DMS53 (cell line): ENCODE data around the gene IL1RL1.
A peak's percentile ranks its signal among the peaks of the same experiment; 100 is the strongest.

Source experiments
- DNase-seq: peaks from one replicate; lab custom pipeline; 2025; lab: John Stamatoyannopoulos, UW

The IL1RL1 gene

DNA sequence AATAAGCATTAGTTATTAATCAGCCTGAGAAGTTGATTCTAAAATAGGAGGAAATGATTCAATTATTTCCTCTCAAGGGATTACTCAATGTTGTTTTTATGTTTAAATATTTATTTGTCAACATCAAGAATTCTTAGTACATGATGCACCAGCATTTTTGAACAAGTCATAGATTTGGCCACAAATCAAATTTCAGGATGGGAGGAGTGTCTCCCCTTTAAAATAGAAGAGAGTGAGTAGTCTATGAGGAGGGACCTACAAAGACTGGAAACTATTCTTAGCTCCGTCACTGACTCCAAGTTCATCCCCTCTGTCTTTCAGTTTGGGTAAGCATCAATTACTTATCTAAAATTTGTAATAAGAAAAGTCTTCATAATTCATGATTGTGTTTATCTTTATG, 25.6 kb downstream of the IL1RL1 start:
- no peak for DNase-seq

DNA sequence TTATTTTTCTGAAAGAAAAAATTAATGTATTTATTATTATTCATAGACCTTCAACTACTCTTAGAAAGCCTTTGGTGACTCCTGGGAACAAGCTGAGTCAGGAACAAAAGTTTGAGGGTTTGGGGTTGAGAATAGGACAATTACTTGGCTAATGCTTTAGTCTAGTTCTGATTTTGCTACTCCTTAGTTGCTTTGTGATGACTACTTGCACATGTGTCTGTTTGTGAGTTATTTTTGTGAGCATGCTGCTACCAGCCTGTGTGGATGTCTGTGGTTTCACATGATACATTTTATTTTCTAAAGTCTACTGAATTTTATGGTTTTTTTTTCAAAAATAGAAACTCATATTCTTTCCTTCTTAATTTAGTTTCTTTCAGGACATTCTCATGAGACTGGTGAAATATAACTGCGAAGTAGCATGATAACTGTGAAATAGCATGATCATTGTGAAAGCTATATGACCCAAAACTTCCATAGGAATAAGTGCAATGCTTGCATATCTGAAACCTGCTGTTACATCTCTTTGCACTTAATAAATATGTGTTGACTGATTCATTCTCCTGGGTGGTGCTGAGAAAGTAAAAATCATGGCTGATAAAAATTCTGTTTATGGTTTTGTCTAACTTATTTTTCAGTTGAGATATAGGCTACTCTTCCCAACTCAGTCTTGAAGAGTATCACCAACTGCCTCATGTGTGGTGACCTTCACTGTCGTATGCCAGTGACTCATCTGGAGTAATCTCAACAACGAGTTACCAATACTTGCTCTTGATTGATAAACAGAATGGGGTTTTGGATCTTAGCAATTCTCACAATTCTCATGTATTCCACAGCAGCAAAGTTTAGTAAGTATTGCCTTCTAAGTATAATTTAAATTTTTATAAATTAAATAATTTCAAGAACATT, 26.4 kb downstream of the IL1RL1 start:
- DNase-seq = no peak

DNA sequence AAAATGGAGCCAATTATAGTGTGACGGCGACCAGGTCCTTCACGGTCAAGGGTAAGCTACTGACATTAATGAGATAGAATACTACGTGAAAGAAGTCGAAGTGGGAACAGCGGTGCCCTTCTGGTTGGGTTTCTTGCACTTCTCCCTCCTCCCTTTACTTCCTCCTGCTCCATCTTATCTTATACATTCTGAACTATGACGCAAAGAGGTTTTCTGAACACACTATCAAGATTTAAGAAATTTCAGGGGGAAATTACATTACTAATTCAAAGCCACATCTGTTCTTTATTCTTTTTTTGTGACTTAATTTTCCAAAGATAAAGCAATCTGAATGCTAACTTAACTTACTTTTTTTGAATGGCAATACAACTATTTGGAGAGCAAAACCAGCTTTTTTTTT, 29.4 kb downstream of the IL1RL1 start:
- DNase-seq = no peak

DNA sequence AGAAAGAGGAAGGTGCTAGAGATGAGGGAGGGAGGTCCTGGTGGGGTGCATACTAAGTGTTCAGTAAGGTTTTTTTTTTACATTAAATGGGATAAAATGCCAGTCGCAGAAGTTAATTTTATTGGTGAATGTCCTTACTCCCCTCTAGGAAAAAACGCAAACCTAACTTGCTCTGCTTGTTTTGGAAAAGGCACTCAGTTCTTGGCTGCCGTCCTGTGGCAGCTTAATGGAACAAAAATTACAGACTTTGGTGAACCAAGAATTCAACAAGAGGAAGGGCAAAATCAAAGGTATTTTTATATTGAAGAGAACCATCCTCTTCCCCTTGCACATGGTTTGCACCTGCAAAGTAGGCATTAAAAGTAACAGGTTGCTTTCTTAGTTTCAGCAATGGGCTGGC, 31.5 kb downstream of the IL1RL1 start:
- no peak for DNase-seq

DNA sequence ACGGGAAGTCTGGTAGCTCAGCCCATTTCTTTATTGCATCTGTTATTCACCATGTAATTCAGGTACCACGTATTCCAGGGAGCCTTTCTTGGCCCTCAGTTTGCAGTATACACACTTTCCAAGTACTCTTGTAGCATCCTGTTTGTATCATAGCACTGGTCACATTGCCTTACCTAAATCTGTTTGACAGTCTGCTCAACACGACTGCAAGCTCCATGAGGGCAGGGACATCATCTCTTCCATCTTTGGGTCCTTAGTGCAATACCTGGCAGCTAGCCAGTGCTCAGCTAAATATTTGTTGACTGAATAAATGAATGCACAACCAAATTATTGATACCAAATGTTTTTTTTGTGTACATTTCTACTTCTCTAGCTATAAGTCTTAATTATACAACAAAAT, 33.0 kb downstream of the IL1RL1 start:
- DNase-seq = no peak

DNA sequence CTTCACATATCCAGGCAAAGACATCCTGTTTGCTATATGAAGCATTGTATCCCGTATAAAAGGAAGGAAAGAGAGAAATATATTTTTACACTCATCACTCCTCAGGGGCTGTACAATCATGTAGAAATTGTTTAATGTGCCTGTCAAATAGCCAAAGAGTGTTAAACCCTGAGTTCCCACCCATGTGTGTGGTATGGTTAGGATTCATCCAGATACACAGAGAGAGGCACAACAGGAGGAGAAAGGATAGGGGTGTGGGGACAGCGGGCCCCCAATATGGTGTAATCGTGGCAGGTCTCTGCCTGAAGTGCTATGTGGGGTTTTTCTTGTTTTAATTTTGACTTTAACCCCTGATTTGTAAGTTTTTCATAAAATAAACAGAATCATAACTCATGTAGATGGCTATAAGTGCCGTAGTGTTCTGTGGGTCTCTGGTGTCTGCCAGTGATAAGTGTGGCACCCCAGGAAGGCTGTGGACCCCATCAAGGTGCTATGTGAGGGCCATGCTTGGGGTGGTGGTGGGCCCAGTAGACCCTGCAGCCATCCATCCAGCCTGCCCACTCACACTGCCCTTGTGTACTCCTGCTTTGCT, 34.1 kb downstream of the IL1RL1 start:
- DNase-seq = no peak

DNA sequence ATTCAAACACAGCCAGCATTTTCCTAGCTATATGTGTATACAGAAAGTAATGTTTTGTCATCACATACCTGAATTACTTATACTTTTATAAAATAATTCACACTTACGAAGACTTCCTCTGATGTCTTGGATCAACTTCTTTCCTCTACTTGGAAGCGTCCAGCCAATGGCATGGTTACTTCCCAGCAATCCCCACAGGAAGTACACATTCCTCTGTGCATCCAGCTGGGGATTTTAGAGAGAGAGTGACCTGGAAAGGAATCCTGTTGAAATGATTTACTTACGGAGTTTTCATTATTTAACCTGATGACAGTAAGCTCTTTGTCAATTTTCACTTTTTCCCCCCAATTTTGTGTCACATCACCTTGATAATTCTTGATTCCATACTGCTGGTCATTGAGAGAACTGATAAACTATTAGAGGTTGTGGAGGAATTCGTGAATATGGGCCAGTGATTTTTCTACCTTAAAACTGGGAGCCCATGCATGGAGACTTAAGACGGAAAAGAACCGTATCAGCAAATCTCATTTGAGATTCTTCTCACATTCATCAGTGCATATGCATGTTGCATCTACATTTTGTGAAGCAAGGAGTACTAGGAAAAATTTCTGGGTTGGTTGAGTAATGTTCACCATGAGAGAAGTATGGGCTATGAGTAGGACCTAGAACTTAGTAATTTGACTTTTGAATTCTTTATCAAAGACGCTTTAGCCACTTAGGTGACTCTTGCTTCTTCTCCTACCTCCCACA, 35.2 kb downstream of the IL1RL1 start:
- DNase-seq = no peak

DNA sequence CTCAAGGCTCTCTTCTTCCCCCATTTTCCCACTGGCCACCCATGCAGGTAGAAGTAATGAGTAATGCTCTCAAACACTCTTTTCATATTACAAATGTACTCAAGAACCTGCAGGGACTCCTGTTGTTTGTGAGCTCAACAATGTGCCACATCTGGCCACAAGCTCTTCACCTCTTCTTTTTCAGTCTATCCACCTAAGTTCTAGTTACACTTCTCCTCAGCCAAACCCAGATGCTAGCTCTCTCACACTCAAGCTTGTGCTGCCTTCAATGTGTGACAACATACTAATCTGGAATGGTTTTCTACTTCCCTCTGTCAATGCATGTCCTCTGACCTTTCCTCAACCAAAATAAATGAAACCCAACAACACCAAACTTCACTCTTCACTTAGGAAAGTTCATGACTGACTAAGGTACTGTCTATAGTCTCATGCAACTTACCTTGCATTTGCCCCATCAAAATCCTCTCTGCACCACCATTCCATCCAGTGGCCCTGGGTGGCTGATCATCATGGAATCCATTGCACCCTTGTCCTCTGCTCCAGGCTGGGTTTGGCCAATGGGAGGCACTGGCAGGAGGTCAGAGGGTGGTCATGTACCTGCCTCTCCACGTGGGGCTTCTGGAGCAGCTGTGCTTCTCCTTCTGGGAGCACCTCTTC, 38.9 kb downstream of the IL1RL1 start:
- no peak for DNase-seq

DNA sequence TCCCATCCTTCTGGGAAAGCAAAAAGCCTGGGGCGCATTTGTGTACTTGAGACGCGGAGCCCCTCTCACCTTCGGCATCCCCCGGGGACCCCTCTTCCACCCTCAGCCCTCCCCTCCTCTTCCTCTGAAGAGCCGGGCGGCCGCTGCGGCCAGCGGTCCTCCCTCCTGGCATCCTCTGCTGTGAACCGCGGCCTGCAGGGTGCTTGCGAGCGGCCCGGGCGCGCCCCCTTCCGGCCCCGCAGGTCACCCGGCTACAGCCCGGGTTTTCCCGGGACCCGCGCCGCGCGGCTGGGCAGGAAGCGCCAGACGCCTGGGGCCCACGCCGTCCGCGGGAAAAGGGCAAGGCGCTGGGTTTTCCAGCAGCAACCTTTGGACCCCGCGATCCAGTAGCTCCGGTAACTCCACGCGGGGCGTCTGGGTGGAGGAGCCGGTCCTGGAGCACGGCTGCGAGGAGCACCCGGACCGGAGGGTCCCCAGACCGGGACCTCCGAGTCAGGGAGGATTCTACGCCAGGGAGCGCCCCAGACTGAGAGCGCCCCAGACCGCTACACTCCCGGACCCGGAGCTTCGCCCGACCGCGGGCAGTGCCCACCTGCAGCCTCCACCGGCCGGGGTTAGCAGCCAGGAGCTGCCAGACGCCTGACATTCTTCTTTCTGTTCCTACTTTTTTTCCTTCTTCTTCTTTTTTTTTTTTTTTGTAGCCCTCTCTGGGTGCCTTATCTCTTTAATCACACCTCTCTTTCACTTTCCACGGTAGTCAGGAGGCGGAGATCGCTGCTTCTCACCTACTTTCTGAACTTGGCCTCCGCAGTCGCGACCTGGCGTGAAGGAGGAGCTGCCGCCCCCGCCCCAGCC, 44.4 kb downstream of the IL1RL1 start, which contains the start of gene IL18R1:
IL18R1 (plus strand) TSS at position 271 of the 855 bp plus-strand sequence. CDS start 6,865 bp downstream, outside the sequence.
- DNase-seq = peak; percentile 95

DNA sequence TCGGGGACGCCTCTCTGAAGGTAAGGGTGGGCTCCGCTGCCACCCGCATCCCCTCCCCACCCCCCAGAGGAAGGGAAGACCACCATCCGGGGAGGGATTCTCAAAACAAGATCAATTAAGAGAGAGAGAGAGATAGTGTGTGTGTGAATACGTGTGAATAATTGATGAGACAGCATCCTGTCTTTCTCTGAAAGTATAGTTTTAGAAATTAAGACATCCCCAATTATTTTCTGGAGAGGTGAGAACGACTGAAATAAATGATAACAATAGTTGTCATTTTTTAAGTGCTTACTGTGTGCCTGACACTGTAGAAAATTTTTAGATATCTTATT, 45.0 kb downstream of the IL1RL1 start:
- DNase-seq = no peak

DNA sequence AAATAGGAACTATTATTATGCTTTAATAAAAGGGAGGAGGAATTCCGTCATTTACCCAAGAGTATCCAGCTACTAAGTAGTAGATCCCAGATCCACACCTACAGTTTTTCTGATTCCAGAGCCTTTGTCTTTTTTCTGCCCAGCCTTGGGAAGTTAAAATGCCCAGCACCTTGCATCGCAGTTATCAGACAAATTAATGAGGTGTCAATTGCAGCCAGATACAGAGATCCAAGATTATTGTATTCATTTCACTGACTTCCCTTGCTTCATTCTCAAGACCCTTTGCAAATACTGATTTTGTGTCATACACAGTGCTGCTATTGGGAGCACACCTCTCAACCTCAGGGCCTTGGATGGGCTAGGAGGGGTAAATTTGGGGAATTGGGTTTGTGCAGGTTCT, 45.4 kb downstream of the IL1RL1 start:
- DNase-seq = no peak

DNA sequence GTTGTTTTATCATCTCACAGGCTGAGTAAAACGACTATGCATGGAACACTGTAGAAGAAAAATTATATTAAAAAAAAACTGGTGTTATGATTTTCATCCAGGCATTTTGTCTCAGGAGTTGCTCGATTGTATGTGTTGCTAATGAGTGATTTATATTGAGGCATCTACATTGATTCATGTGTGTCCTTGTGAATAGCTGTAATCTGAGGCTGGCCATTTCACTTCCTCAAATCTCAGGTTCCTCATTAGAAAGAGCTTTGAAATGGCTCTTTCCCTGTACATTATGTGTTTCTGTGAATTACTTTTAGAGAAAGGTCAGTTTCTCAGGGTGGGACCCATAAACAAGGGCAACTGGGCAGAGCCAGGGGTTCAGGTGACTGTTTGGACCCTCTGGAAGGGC, 46.6 kb downstream of the IL1RL1 start:
- DNase-seq = no peak

DNA sequence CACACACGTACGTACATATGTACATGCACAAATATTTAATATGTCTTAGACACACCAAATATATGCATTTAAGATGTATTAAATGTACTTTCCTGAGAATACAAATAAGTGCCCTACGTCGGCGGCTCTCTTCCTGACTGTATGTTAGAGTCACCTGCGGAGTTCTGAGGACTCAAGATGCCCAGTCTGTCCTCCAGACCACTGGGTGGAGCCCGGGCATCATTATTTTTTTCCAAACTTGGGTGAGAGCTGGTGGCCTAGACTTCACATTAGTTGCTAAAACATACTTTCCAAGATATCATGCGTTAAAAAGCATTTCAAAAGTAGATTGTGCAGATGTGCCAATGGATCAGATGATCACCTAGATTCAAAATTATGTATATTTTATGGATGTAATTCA, 47.1 kb downstream of the IL1RL1 start:
- no peak for DNase-seq

DNA sequence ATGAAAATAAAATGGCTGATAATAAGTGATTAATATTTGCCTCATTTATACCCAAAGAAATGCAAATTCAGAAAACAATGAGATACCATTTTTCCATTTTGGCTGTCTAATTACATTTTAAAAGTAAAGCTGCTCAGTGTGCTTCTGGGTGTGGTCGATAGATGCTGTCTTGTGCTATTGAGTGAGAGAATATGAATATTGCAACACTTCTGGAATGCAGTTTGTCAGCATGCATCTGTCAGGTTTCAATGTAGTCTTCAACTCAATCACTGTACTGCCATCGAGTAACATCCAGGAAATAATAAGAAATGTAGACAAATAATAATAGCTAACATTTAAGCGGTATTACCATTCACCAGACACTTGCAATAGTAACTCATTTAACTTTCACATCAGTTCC, 48.2 kb downstream of the IL1RL1 start:
- no peak for DNase-seq

DNA sequence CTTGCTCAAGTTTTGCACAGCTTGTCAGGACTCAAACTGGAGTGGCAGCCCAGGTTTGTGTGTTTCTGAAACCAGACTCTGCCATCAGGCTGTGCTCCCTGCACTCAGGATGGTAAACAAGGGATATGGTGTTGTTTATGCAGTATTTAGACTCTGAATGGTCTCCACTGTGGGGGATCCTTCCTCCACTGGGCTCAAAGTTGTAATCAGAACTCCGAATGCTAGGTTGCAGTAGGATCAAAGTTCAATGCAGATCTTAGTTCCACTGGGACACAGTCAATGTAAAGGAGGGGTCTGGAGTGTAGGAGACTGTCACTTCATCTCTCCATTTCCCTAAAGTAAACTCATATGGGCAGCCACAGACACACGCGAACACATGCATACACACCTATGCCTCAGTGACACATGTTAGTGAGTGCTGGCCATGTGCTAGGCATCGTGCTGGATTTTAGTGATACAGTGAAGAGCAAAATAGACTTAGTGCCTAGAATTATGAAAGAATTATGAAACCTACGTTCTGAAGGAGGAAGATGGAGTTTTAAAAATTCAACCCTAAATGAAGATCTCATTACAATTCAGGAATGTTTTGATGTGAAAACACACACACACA, 50.4 kb downstream of the IL1RL1 start:
- DNase-seq = no peak

DNA sequence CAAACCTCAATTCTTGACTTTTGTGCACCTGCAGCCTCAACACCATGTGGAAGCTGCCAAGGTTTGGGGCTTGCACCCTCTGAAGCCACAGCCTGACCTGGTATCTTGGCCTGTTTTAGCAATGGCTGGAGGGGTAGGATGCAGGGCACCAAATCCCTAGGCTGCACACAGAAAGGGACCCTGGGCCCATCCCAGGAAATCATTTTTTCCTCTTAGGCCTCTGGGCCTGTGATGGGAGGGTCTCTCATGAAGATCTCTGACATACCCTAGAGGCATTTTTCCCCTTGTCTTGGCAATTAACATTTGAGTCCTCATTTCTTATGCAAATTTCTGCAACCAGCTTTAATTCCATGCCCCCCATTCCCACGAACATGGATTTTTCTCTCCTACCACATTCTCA, 54.4 kb downstream of the IL1RL1 start:
- DNase-seq = no peak

DNA sequence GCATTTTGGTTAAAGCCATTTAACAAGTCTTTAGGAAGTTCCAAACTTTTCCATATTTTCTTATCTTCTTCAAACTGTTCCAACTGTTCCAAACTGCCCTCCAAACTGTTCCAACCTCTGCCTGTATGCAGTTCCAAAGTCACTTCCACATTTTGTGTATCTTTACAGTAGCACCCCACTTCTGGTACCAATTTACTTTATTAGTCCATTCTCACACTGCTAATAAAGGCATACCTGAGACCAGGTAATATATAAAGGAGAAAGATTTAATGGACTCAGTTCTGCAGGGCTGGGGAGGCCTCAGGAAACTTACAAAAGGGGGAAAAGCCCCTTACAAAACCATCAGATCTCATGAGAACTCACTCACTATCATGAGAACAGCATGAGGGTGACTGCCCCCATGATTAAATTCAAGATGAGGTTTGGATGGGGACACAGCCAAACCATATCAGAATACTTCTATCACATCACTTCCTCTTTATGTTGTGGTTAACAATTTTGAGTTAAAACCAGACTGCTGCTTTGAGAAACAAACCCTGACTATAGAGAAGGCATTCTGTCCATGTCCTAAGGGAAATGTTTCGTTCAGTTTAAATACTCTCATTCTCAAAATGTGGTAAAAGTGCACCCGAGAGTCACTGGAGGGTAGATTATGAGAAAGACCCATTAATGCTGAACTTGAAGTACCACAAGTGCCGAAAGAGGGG, 55.2 kb downstream of the IL1RL1 start:
- DNase-seq = no peak

DNA sequence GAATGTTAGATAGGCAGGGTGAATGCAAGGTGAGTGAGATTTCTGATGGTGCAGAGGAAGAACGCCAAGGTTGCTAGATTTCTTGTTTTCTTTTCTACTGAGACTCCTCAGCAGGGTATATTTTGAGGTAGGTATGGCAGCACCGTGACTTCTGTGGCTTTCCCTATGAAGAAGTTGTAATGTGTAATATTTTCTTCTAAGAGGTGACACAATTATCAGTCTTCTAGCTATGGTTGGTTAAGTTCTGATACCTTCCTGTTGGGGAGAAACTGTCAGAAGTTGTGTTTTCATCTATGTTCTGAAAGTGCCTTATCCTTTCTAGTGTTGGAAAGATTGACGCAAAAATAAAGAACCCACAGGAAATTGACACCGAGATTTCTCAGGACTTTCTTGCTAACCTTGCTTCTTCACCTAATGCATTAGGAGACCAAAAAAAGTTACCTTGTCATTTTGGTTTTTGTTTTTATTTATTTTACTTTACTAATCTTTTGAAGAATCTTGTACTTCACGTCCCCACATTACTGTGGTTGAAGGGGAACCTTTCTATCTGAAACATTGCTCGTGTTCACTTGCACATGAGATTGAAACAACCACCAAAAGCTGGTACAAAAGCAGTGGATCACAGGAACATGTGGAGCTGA, 56.1 kb downstream of the IL1RL1 start:
- no peak for DNase-seq

DNA sequence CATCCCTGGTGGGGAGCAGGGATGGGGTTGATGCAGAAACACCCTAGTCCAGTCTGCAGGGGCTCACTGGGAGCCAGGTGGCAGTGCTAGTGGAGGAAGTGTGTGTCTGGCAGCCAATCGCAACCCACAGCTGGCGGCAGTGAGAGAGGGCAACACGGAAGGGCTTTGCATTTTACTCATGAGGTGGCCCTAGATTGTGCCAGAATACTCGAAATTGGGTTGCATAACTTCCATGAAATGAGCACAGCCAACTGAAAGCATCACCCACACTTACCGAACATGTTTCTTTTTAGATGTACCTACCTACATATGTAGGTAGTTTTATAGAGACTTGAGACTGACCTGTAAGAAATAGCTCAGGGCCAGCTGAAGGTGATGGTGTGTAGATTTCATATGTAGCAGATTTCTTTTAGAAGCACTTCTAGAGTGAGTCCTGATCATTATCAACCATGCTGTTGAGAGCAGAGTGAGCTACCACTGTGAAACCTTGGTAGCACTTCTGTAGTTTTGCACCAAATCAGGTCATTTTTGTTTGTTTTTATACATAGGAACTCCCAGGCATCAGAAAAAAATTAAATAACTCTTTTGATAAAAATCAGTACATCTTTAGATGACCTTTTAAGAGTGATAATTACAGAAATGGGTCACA, 57.2 kb downstream of the IL1RL1 start:
- DNase-seq = no peak
